22Rv1 (cell line): ENCODE measurements around the gene NPIPB12.
"Not testable (repeated sequence)": the region's sequence is repeated elsewhere in the genome, so short reads cannot be mapped to it uniquely, and the experiment has no call there.

Experiments
- H3K27ac ChIP-seq: fragments of 450-650 bp; 2 replicates; pipeline ENCODE4 v1.5.1; 2017

The NPIPB12 gene

DNA sequence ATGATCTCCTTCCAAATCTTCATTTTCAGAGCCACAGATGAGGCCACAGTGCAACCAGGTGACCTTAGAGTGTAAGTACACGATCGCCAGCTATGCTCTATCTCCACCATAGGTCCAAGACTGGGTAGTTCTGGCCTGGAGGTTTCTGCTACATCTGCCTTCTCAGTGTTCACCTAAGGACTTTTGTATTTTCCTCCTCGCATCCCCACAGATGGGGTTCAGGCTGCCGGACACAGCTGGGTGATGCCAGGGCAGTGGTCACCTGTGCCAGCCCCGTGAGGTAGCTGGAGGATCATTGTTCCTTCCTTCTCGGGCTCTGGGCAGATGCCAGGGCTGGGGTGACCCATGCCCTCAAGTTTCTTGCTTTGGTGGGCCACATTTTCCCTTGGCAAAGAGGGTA is at the start of gene NPIPB12:
Gene NPIPB12 (minus strand): TSS at position 101 of the 400 bp plus-strand sequence.
- H3K27ac ChIP-seq = not testable (repeated sequence)

DNA sequence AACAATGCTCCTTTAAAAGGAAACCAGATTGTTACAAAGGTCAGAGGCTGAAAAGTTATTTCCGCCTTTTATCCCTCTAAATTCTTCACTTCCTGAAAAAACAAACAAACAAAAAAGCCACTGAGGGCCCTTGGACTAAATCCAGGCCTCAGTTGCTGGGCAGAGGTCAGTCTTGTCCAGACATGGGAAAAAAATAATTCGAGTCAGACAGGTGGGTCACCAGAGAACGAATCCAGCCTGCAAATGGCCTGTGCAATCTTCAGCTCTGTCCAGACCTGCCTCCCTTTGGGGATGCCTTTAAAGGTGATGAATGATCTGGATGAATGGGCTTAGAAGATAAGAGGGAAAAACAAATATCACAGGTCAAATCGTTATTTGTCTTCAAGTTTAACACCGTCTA is 15.3 kb upstream of the NPIPB12 start:
- not testable (repeated sequence) for H3K27ac ChIP-seq

DNA sequence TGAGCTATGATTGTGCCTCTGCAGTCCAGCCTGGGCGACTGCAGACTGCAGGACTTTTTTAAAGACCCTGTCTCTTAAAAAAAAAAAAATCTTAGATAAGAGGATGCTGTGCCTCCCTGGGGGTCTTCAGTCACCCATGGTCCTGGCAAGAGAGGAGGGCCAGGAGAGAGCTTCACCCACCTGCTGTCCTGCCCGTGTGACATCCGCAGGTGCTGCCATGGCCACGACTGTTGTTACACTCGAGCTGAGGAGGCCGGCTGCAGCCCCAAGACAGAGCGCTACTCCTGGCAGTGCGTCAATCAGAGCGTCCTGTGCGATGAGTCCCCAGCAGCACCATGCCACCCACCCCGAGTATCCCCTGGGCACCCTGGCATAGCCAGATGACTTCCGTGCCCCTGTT is 23.9 kb downstream of the NPIPB12 start:
- H3K27ac ChIP-seq = not testable (repeated sequence)

DNA sequence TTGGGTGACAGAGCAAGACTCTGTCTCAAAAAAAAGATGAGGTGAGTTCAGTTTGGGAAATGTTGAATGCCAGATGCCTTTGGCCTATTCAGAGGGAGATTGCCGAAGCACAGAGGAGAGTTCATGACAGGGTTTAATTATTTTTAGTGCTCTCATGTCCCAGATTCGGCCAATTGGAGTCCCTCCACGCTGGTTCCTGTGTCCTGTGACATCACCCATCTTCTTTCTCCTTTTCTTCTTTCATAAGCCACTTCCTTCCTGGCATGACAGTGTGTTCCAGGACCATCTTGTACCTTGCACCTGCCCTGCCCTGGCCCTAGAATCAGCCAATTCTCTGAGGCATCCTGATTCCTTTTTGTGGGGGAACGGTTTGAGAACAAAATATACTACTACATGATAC is 34.1 kb downstream of the NPIPB12 start:
- not testable (repeated sequence) for H3K27ac ChIP-seq

DNA sequence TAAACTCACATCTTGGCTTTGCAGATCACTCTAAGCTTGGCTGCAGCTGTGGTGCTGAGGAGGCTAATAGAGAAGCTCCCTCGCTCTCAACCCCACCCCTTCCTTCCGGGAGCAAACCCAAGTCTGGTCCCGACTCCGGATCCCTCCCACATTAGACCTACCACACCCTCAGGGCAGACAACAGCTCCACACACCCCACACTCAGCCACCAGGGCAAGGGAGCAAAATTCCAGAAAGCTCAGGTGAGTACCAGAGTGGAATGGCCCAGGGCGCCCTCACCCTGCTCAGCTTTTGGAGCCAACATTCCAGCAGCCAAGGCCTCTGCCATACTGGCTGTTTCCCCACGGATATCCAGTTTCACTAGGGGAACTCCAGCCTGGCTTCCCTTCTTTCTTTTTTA is 36.5 kb downstream of the NPIPB12 start:
- not testable (repeated sequence) for H3K27ac ChIP-seq

DNA sequence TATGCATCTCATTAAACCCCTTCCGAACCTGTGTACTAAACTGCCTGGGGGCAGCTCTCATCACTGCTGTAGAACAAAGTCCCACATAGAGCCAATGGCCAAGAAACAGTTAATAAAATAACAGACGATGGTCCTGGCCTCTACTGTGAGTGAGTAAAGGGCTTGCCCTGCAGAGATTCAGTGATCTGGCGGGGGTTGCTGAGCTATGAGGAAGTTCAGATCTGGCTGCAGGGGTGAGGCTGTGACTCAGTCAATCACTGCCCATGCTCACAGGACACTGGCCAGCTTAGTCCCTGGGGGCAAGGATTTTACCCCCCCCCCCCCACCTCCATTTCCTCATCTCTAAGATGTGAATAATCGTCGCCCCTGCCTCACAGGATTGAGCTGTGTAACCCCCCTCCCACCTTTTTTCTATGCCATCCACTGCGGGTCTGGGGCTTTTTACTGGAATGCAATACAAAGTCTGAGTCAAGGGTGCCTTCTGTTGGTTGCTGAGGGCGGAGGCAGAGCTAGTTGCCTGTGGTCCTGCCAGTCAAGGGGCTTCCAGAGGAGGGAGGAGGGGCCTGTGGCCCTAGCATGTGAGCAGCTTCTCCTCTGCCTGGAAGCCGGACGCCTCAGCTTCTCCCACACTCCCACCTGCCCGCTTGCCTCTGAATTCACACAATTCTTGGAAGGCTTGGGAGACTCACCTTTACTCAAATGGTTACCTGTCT is 38.4 kb downstream of the NPIPB12 start:
- H3K27ac ChIP-seq = not testable (repeated sequence)

DNA sequence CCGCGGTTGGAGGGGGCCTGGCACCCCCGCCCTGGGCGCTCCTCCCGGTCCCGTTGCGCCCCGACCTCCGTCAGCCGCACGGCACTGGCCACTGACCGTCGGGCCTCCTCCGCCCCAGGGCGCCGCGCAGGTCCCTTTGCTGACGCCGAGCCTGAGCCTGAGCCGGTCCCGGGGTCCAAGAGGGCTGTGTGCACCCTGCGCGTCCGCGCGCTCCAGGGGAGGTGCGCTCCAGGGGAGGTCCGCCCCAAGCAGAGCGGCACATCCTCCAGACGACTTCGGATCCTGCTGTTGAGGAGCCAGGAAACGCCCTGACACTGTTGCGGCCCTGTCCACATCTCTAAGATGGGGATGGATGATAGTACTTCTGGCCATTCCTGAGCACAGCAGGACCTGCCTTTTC is 39.3 kb downstream of the NPIPB12 start:
- not testable (repeated sequence) for H3K27ac ChIP-seq

DNA sequence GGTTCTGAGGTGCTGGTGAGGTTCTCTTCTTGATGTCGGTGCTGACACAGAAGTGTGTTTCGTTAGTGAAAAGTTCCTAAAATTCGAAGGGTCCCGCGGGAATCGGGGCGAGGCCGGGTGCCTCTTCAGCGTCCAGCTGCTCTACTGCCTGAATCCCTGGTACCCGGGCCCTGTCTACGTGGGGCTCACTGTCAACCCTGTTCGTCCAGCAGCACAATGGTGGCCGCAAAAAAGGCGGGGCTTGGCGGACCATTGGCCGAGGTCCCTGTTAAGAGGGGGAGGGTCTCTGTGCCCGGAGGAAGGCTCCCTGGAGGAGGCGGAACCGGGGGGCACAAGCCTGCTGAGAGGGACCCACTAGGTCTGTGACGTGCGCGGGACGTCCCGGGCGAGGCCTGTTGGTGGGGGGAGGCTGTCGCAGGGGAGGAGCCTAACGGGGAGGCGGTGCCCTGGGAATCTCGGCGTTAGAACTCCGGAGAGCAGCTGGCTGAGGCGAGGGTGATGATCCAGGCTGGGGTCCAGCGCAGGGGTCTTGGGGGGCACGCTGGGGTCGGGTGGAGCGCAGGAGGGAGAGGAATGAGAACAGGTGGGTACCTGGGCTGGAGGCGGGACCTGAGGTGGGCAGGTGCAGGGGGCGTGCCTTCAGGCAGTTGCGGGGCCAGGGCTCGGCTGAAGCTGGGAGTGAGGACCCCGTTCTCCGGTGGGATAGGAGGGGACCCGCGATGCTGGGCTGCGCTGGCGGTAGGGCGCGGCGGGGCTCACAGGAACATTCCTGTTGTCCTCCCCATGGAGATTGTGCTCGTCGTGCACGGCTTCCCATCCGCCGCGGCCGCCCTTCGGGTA is 40.0 kb downstream of the NPIPB12 start:
- H3K27ac ChIP-seq = not testable (repeated sequence)

DNA sequence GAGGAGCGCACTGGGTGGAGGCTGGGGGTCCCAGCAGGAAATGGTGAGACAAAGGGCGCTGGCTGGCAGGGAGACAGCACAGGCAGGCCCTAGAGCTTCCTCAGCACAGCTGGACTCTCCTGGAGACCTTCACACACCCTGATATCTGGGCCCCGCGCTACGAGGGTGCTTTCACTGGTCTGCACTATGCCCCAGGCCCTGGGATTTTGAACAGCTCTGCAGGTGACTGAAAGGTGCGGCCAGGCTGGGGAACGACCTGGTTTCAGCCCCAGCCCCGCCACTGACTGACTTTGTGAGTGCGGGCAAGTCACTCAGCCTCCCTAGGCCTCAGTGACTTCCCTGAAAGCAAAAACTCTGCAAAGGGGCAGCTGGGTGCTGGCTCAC is 45.6 kb downstream of the NPIPB12 start:
- not testable (repeated sequence) for H3K27ac ChIP-seq

DNA sequence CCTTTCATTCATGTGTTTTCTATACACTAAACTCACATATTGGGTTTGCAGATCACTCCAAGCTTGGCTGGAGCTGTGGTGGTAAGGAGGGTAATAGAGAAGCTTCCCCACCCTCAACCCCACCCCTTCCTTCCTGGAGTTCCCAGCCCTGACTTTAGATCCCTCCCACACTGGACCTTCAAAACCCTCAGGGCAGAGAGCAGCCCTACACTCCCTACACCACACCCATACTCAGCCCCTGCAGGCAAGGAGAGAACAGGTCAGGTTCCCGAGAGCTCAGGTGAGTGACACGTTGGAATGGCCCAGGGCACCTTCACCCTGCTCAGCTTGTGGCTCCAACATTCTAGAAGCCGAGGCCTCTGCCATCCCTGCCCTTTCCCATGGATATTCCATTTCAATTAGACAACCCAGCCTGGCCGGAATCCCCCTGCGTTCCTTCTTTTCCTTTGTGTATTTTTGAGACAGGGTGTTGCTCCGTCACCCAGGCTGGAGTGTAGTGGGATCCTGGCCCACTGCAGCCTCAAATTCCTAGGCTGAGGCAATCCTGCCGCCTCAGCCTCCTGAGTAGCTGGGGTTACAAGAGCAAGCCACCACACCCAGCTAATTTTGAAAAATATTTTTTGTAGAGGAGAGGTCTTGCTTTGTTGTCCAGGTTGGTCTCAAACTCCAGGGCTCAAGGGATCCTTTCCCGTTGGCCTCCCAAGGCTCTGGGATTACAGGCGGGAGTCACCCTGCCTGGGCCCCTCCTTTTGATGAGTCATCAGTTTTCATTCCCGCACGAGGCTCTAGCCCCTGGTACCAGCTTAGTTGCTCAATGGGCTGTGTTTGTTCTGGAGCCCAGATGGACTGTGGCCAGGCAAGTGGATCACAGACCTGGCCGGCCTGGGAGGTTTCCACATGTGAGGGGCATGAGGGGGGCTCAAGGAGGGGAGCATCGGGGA is 46.2 kb downstream of the NPIPB12 start, which contains the start of gene SULT1A4:
Gene SULT1A4 (plus strand): TSS at position 208 of the 941 bp plus-strand sequence. CDS start 1,473 bp downstream, outside the sequence.
- H3K27ac ChIP-seq = not testable (repeated sequence)

DNA sequence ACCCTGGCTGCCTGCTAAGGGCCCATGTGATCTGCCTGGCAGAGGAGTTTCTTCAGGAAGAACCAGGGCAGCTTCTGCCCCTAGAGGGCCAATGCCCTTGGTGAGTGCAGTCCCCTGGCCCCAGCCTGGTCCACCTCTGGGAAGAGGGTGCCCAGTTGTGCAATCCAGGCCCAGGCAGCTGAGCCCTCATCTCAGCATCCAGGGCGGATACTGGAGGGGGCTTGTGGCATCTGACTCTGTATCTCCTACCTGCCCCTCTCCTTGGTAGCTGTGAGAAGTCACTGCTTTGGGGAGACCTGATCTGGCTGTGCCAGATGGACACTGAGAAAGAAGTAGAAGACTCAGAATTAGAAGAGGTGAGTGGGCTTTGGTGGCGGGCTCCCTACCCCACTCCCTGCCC is 48.5 kb downstream of the NPIPB12 start:
- H3K27ac ChIP-seq = not testable (repeated sequence)

DNA sequence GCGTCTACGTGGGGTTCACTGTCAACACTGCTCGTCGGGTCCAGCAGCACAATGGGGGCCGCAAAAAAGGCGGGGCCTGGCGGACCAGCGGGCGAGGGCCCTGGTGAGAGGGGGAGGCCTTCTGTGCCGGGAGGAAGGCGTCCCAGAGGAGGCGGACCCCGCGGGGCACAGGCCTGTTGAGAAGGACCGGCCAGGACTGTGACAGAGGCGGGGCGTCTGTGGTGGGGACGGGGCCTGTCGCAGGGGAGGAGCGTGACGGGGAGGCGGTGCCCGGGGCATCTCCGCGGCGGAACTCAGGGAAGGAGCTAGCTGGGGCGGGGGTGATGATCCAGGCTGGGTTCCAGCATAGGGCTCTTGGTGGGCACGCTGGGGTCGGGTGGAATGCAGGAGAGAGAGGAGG is 51.4 kb downstream of the NPIPB12 start:
- not testable (repeated sequence) for H3K27ac ChIP-seq

DNA sequence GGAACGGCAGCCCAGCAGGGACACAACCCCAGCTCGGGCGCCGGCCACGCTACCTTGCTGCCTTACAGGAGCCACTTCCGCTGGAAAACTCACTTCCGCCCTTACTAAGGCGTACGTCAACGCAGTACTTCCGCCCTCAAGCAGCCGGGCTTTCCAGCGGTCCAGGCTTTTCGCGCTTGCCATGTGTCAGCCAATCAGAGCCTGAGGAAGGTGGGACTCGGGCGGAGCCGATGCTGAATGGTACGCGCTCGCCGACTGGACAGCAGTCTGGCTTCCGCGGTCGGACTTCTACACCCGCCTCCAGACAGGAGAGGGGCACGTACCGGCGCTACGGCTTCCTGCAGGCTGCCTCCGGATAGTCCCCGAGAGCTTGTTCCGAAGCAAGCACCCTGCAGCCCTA is 51.9 kb downstream of the NPIPB12 start, which contains the start of the genes BOLA2 and SLX1B:
Gene BOLA2 (minus strand): TSS at position 83 of the 400 bp plus-strand sequence. CDS start 98 bp downstream, outside the sequence.
Gene SLX1B (plus strand): TSS at position 265 of the 400 bp plus-strand sequence.
- H3K27ac ChIP-seq = not testable (repeated sequence)

DNA sequence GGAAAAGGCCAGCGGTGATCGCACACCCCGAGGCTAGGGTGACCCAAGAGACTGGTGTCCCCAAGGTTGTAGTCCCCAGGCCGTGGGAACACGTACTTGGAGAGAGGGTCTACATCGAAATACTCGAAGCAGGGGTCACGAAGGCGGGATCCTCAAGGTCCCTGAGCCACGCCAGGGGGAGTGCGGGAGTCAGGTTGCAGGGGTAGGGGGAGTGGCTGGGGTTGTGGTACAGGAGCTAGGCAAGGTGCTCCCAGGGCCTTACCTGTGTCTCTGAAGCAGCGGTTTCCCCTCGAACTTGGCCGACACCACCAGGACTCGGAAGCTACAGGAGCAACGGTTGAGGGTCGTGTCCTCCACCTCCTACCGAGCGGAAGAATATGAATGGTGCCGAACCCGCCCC is 52.5 kb downstream of the NPIPB12 start:
- not testable (repeated sequence) for H3K27ac ChIP-seq
